ENCODE results near the gene APBB1.

The APBB1 gene

DNA sequence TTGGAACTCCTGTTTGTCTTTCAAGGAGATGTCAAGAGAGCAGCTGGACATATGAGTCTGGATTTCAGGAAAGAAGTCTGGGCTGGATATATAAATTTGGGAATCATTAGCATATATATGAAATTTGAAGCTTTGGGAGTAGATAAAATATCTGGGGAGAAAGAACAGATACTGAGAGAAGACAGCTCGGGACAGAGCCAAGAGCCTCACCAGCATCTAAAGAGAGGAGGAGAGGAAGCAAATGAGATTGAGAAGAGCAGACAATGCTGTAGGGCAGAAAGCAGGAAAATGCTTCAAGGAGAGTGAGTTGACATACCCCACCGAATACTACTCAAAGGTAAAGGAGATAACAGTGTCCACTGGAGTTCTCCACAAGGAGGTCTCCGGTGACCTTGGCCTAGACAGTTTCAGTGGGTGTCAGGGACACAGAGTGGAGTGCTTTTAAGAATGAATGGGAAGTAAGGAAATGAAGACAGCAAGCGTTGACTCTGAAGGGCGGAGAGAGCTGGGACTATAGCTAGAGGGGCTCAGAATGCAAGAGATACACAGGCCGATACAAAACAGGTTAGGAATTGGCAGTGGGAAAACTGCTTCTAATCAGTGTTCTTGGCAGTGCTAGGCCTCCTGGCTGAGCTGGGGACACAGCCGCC lies 862 bp downstream of the APBB1 start:
- Histone ChIP-seq H3K36me3 (ENCODE audit: insufficient read depth) (no peaks in the 10 kb centered on the region), H3K9ac (no peak overlapping the region), H4K20me1 (ENCODE audit: insufficient read depth) (no peaks in the 10 kb centered on the region), H3K4me3 (IDR thresholded peaks at IDR 0.05; ENCODE audit: insufficient read depth, low read depth, low read length) (no peak overlapping the region), H3K27ac (no peak overlapping the region), H3K27me3 (ENCODE audit: insufficient read depth, low read depth) (no peaks in the 10 kb centered on the region; the same call in 1 of the 2 replicates), H2AFZ (ENCODE audit: low read depth) (no peak overlapping the region), H3K4me1 (ENCODE audit: low read depth, poor library complexity, severe bottlenecking) (peaks cover 7% of the 10 kb centered on the region), H3K4me2 (peak overlapping the region; percentile 33), H3K79me2 (ENCODE audit: insufficient read depth, low read depth) (no peaks in the 10 kb centered on the region)
- TF ChIP-seq, protein P1, sequence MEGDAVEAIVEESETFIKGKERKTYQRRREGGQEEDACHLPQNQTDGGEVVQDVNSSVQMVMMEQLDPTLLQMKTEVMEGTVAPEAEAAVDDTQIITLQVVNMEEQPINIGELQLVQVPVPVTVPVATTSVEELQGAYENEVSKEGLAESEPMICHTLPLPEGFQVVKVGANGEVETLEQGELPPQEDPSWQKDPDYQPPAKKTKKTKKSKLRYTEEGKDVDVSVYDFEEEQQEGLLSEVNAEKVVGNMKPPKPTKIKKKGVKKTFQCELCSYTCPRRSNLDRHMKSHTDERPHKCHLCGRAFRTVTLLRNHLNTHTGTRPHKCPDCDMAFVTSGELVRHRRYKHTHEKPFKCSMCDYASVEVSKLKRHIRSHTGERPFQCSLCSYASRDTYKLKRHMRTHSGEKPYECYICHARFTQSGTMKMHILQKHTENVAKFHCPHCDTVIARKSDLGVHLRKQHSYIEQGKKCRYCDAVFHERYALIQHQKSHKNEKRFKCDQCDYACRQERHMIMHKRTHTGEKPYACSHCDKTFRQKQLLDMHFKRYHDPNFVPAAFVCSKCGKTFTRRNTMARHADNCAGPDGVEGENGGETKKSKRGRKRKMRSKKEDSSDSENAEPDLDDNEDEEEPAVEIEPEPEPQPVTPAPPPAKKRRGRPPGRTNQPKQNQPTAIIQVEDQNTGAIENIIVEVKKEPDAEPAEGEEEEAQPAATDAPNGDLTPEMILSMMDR (conservative IDR thresholded peaks at IDR 0.05; ENCODE audit: low read depth, low read length): no peak

DNA sequence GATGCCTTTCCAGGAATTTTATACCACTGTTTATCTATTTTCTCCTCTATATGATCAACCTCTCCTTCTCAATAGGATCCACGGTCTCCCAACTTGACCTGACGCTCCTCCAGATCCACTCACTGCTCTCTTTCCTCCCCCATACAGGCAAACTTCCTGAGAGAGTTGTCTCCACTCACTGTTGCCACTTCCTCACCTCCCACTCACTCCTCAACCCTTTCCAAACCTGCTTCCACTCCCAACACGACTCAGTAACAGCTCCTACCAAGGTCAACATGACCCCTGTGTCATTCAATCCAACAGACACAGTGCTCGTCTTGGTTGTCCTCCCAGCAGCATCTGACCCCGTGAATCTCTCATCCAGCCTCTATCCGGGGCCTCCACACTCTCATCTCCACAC lies 3.1 kb downstream of the APBB1 start:
- no peak overlapping the region for H2AFZ ChIP-seq (ENCODE audit: low read depth)
- H3K79me2 ChIP-seq (ENCODE audit: insufficient read depth, low read depth): no peaks in the 10 kb centered on the region
- H3K27me3 ChIP-seq (ENCODE audit: insufficient read depth, low read depth): no peaks in the 10 kb centered on the region; the same call in 1 of the 2 replicates
- TF ChIP-seq, protein P1 (conservative IDR thresholded peaks at IDR 0.05; ENCODE audit: low read depth, low read length): no peak
- H3K4me1 ChIP-seq (ENCODE audit: low read depth, poor library complexity, severe bottlenecking): peaks cover 7% of the 10 kb centered on the region
- no peaks in the 10 kb centered on the region for H3K36me3 ChIP-seq (ENCODE audit: insufficient read depth)
- no peak overlapping the region for H3K9ac ChIP-seq
- no peak overlapping the region for H3K4me3 ChIP-seq (IDR thresholded peaks at IDR 0.05; ENCODE audit: insufficient read depth, low read depth, low read length)
- H3K4me2 ChIP-seq: no peak overlapping the region
- H4K20me1 ChIP-seq (ENCODE audit: insufficient read depth): no peaks in the 10 kb centered on the region
- no peak overlapping the region for H3K27ac ChIP-seq

DNA sequence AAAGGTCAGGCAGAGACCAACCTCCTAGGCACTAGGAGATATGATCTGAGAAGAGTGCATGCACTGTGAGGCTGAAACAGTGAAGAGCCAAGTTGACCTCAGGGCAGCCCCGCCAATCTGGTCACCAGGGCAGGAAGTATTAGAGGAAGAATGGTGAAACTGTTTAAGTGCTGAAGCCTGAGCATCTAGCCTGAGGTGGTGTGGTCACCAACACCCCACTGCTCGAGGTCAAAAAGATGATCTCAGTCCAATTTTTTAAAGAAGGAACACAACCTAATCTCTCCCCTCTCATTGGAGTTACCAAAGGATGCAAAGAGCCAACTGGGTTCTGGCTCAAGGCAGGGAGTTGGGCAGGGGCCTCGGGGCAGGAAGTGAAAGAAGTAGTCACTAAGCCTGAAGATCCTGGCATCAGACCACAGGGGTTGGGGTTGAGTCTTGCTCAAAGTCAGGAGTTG lies 4.0 kb downstream of the APBB1 start:
- no peaks in the 10 kb centered on the region for H4K20me1 ChIP-seq (ENCODE audit: insufficient read depth)
- peaks cover 5% of the 10 kb centered on the region for H3K4me1 ChIP-seq (ENCODE audit: low read depth, poor library complexity, severe bottlenecking)
- TF ChIP-seq, protein P1 (conservative IDR thresholded peaks at IDR 0.05; ENCODE audit: low read depth, low read length): no peak
- H3K27ac ChIP-seq: no peak overlapping the region
- no peak overlapping the region for H2AFZ ChIP-seq (ENCODE audit: low read depth)
- no peaks in the 10 kb centered on the region; the same call in 1 of the 2 replicates for H3K27me3 ChIP-seq (ENCODE audit: insufficient read depth, low read depth)
- no peaks in the 10 kb centered on the region for H3K36me3 ChIP-seq (ENCODE audit: insufficient read depth)
- no peak overlapping the region for H3K4me2 ChIP-seq
- H3K4me3 ChIP-seq (IDR thresholded peaks at IDR 0.05; ENCODE audit: insufficient read depth, low read depth, low read length): no peak overlapping the region
- H3K79me2 ChIP-seq (ENCODE audit: insufficient read depth, low read depth): no peaks in the 10 kb centered on the region
- H3K9ac ChIP-seq: no peak overlapping the region

DNA sequence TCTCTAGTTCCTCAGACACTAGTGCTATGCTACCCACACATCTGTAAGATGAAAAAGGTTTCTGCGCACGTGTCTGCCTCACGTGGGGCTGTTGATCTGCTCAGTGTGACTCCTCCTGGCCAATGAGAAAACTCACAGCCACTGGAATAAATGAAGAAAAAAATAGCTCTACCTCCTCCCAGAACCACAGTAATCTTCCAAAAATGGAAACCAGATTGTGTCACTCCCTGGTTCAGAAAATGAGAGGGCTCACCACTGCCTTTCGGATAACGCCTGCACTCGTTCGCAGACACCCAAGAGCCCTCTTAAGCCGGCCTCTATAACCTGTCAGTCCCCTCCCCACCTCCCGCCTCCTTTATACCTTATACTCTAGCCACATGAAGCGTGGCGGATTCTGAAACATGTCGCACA lies 5.1 kb downstream of the APBB1 start:
- TF ChIP-seq, protein P1 (conservative IDR thresholded peaks at IDR 0.05; ENCODE audit: low read depth, low read length): no peak
- Histone ChIP-seq H3K27ac (no peak overlapping the region), H4K20me1 (ENCODE audit: insufficient read depth) (no peaks in the 10 kb centered on the region), H3K4me2 (no peak overlapping the region), H3K4me1 (ENCODE audit: low read depth, poor library complexity, severe bottlenecking) (no peaks in the 10 kb centered on the region), H2AFZ (ENCODE audit: low read depth) (no peak overlapping the region), H3K27me3 (ENCODE audit: insufficient read depth, low read depth) (no peaks in the 10 kb centered on the region), H3K36me3 (ENCODE audit: insufficient read depth) (no peaks in the 10 kb centered on the region), H3K9ac (no peak overlapping the region), H3K4me3 (IDR thresholded peaks at IDR 0.05; ENCODE audit: insufficient read depth, low read depth, low read length) (no peak overlapping the region), H3K79me2 (ENCODE audit: insufficient read depth, low read depth) (no peaks in the 10 kb centered on the region)
